ENCODE results near the gene MED27. TPM values are rescaled to one million over a fixed set of nuclear protein-coding genes. Genes with fewer than 3 reads are reported as not detected.

Gene MED27
- total RNA-seq, 1 experiment from 2014 or later: 24.4 TPM

DNA sequence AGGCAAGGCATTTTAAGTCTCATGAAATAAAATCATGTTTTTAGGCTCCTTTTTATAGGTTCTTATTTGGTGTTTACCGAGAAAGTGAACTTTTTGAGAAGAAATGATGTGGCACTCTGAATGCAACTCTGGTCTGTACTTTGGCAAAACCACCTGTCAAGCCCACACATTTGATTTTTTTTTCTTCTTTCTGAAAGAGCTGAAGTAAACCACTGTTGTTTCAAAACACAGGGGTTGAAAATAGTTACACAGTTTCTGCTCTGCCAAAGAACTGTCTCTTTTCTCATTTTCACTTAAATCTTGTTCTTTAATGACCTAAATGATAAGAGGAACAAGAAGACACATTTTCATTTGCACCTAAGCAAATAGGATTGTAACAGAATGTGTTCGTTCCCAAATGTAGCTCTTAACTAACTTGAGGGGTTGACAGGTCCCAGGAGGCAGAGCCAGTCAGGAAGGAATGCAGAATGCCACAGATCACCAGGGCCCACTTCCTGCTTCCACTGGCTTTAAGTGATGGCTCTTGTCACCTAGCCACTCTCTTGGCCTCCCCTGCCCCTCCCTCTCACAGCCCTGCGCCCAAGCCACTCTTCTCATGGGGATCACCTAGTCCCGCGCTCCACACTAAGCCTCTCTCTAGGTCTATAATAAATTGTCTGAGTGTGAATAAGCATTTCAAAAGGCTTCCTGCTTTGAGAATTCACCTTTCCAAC lies 47.3 kb downstream of the MED27 start:
- H3K4me3 ChIP-seq (ENCODE audit: low read depth in 2 of 2, low read length in 2 of 2): no peak overlapping the region
- H3K4me1 ChIP-seq (ENCODE audit: control insufficient read depth, insufficient read depth, low read length): peaks cover 11% of the 10 kb centered on the region
- no peak overlapping the region for H3K27ac ChIP-seq (ENCODE audit: low read length)
- intact Hi-C loops (cut with micrococcal nuclease; ENCODE audit: unreplicated experiment) (no loop called here), in situ Hi-C loops (cut with HindIII; ENCODE audit: low pct_unique_long_range_greater_than_20kb, low sequenced_read_pairs) (no loop called here)
- ChIA-PET CTCF (no interaction called here), POLR2A (no interaction called here)
- no peaks in the 10 kb centered on the region for H3K27me3 ChIP-seq (ENCODE audit: control insufficient read depth, insufficient read depth, low read length)
- DNase-seq (ENCODE audit: low read depth, low spot score) (no peak), ATAC-seq (no peak)
- H3K36me3 ChIP-seq (ENCODE audit: control insufficient read depth, insufficient read depth, low read length): no peaks in the 10 kb centered on the region
- no TSS peak for BruUV-seq (replicated peaks)
- H3K9me3 ChIP-seq (ENCODE audit: control insufficient read depth, insufficient read depth, low read depth, low read length): no peaks in the 10 kb centered on the region
- no peak for TF ChIP-seq TCF7L2 (IDR thresholded peaks at IDR 0.05; ENCODE audit: low read depth, low read length)

DNA sequence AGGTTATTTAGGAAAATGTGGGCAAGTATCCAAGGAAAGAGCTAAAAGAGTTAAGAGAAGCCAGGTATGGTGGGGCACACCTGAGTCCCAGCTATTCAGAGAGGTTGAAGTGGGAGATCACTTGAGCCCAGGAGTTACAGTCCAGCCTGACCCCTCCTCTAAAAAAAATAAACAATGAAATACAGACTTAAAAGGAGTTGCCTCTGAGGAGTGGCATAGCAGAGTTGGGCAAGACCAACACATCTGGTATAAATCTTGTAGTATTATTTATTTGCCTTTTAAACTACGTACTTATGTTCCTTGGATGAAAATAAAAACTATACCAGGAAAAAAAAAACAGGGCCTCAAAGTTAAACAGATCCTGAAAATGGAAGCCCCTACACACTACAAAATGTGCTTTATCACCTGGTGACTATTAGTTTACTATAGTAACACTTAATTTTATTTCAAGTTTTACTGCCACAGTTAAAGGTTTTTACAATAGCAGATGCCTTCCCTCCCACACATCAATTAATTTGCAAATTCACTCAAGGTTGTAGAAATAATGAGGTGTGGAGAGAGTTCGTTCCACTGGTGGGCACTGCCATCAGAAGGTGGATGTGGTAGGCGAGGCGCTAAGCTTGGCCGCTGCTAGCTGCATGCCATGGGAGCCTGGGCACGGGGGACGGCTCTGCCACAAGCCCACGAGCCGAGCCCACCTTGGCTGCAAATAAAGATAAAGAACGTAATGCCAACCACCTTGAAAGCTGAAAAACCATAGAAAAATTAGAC lies 48.0 kb downstream of the MED27 start:
- no peak for DNase-seq (ENCODE audit: low read depth, low spot score)
- CTCF ChIA-PET: no interaction called here
- Histone ChIP-seq H3K27ac (ENCODE audit: low read length) (no peak overlapping the region), H3K27me3 (ENCODE audit: control insufficient read depth, insufficient read depth, low read length) (no peaks in the 10 kb centered on the region), H3K36me3 (ENCODE audit: control insufficient read depth, insufficient read depth, low read length) (no peaks in the 10 kb centered on the region), H3K4me1 (ENCODE audit: control insufficient read depth, insufficient read depth, low read length) (peaks cover 18% of the 10 kb centered on the region), H3K4me3 (ENCODE audit: low read depth in 2 of 2, low read length in 2 of 2) (no peak overlapping the region), H3K9me3 (ENCODE audit: control insufficient read depth, insufficient read depth, low read depth, low read length) (no peaks in the 10 kb centered on the region)
- in situ Hi-C loops (cut with HindIII; ENCODE audit: low pct_unique_long_range_greater_than_20kb, low sequenced_read_pairs) (no loop called here), intact Hi-C loops (cut with micrococcal nuclease; ENCODE audit: unreplicated experiment) (no loop called here)
- TF ChIP-seq, protein P1, sequence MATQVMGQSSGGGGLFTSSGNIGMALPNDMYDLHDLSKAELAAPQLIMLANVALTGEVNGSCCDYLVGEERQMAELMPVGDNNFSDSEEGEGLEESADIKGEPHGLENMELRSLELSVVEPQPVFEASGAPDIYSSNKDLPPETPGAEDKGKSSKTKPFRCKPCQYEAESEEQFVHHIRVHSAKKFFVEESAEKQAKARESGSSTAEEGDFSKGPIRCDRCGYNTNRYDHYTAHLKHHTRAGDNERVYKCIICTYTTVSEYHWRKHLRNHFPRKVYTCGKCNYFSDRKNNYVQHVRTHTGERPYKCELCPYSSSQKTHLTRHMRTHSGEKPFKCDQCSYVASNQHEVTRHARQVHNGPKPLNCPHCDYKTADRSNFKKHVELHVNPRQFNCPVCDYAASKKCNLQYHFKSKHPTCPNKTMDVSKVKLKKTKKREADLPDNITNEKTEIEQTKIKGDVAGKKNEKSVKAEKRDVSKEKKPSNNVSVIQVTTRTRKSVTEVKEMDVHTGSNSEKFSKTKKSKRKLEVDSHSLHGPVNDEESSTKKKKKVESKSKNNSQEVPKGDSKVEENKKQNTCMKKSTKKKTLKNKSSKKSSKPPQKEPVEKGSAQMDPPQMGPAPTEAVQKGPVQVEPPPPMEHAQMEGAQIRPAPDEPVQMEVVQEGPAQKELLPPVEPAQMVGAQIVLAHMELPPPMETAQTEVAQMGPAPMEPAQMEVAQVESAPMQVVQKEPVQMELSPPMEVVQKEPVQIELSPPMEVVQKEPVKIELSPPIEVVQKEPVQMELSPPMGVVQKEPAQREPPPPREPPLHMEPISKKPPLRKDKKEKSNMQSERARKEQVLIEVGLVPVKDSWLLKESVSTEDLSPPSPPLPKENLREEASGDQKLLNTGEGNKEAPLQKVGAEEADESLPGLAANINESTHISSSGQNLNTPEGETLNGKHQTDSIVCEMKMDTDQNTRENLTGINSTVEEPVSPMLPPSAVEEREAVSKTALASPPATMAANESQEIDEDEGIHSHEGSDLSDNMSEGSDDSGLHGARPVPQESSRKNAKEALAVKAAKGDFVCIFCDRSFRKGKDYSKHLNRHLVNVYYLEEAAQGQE (IDR thresholded peaks at IDR 0.05; ENCODE audit: insufficient read depth in 1 of 2, low read depth in 2 of 2, low read length in 1 of 2): no peak
- no peak for TF ChIP-seq TCF7L2 (IDR thresholded peaks at IDR 0.05; ENCODE audit: low read depth, low read length)
- TF ChIP-seq, protein P2, sequence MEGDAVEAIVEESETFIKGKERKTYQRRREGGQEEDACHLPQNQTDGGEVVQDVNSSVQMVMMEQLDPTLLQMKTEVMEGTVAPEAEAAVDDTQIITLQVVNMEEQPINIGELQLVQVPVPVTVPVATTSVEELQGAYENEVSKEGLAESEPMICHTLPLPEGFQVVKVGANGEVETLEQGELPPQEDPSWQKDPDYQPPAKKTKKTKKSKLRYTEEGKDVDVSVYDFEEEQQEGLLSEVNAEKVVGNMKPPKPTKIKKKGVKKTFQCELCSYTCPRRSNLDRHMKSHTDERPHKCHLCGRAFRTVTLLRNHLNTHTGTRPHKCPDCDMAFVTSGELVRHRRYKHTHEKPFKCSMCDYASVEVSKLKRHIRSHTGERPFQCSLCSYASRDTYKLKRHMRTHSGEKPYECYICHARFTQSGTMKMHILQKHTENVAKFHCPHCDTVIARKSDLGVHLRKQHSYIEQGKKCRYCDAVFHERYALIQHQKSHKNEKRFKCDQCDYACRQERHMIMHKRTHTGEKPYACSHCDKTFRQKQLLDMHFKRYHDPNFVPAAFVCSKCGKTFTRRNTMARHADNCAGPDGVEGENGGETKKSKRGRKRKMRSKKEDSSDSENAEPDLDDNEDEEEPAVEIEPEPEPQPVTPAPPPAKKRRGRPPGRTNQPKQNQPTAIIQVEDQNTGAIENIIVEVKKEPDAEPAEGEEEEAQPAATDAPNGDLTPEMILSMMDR (IDR thresholded peaks at IDR 0.05): no peak
- no peak for ATAC-seq
- no TSS peak for BruUV-seq (replicated peaks)
- POLR2A ChIA-PET: no interaction called here

DNA sequence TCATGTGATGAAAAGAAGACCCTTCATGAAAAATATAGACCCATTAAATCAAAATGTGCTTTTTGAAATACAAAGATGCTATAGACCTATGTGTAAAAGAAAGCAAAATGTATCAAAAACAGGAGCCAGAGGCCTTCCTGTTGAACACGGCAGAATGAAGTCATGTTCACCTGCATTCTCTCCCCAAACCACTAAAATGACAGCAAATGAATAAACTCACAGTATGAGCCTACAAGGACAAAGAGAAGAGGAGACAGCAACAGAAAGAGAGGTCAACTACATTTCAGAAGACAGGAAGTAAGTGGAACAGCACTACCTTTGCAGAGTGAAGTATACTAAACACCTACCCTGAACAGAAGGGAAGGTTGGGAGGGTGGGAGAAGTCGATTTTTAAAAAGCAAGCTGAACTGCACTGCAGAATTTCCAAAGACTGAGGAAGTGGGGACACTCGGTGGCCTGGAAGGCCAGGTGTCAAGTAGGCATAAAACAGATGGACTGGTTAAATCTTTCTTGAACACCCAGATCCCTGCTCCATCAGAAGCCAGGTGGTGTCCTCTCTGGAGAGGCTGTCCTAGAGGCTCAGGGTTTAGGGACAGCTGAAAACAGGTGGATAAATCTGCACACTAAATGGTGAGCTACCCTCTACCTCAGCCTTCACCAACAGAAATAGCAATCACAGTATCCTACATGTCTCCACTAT lies 48.9 kb downstream of the MED27 start:
- Histone ChIP-seq H3K4me3 (ENCODE audit: low read depth in 2 of 2, low read length in 2 of 2) (no peak overlapping the region), H3K27ac (ENCODE audit: low read length) (no peak overlapping the region), H3K9me3 (ENCODE audit: control insufficient read depth, insufficient read depth, low read depth, low read length) (no peaks in the 10 kb centered on the region), H3K4me1 (ENCODE audit: control insufficient read depth, insufficient read depth, low read length) (peaks cover 19% of the 10 kb centered on the region), H3K36me3 (ENCODE audit: control insufficient read depth, insufficient read depth, low read length) (no peaks in the 10 kb centered on the region), H3K27me3 (ENCODE audit: control insufficient read depth, insufficient read depth, low read length) (no peaks in the 10 kb centered on the region)
- POLR2A ChIA-PET: no interaction called here
- no TSS peak for BruUV-seq (replicated peaks)
- DNase-seq (ENCODE audit: low read depth, low spot score) (no peak), ATAC-seq (no peak)
- intact Hi-C loops (cut with micrococcal nuclease; ENCODE audit: unreplicated experiment): no loop called here
- CTCF ChIA-PET: no interaction called here
- in situ Hi-C loops (cut with HindIII; ENCODE audit: low pct_unique_long_range_greater_than_20kb, low sequenced_read_pairs): no loop called here
- TF ChIP-seq SIN3A (IDR thresholded peaks at IDR 0.05; ENCODE audit: borderline replicate concordance, insufficient read depth, low read depth, low read length) (no peak), POLR2AphosphoS5 (IDR thresholded peaks at IDR 0.05; ENCODE audit: low read depth, low read length) (no peak), TCF7L2 (IDR thresholded peaks at IDR 0.05; ENCODE audit: low read depth, low read length) (no peak)
- TF ChIP-seq, protein P2 (IDR thresholded peaks at IDR 0.05): no peak
- TF ChIP-seq, protein P1 (IDR thresholded peaks at IDR 0.05; ENCODE audit: insufficient read depth in 1 of 2, low read depth in 2 of 2, low read length in 1 of 2): no peak

All from Panc1 (cell line).